Endothelial cell of umbilical vein (primary cell): Measurements from ENCODE around the gene SIGLEC10. TPM values are rescaled to one million over a fixed set of nuclear protein-coding genes. Genes with fewer than 3 reads are reported as not detected.

Source experiments
- Bru-seq: library from RNA; stranded (reverse); fragments of 400-500 nt; gene quantifications from one replicate; lab custom pipeline; 2021; lab: Mats Ljungman, UMichigan
- BruChase-seq, 2 experiments: library from RNA; stranded (reverse); fragments of 400-500 nt; gene quantifications; one replicate each; lab custom pipeline; 2021; lab: Mats Ljungman, UMichigan
- BruUV-seq: library from RNA; stranded (reverse); fragments of 400-500 nt; replicated peaks from 2 replicates; lab custom pipeline; 2021; lab: Mats Ljungman, UMichigan
- CTCF ChIA-PET: fragments of 300-600, 350-600 bp; sonication (Branson Sonifier 250); formaldehyde crosslinking; loops from one replicate; lab custom pipeline; 2021; ENCODE audit warnings: antibody characterized with exemption, inconsistent platforms; lab: Charles Lee
- POLR2A ChIA-PET: fragments of 300-600, 350-600 bp; sonication (Branson Sonifier 250); formaldehyde crosslinking; loops from one replicate; lab custom pipeline; 2021; ENCODE audit warnings: antibody characterized with exemption, inconsistent platforms; lab: Charles Lee
- DNase-seq: peaks from one replicate; pipeline ENCODE4 v3.0.0-alpha.2; 2011; ENCODE audit warnings: low read depth, low spot score
- FAIRE-seq: peaks from 2 replicates; lab custom pipeline; 2011; peaks lifted over from hg19 to GRCh38; lab: Jason Lieb, UNC
- H2AFZ ChIP-seq: 2 replicates; pipeline ENCODE4 v1.6.0; 2012; ENCODE audit warnings: low read depth, low read length, control low read depth, inconsistent platforms
- H3K27ac ChIP-seq: 2 replicates; pipeline ENCODE4 v1.5.1; 2011; ENCODE audit warnings: low read depth, mild to moderate bottlenecking, control low read depth, low read length, moderate library complexity; ENCODE audit not compliant: insufficient read depth
- H3K27me3 ChIP-seq, 2 experiments: 2 replicates each; pipeline versions ENCODE4 v1.6.0 to v1.6.1; 2011; ENCODE audit warnings: low read length in 2 of 2, mixed read lengths in 1 of 2; ENCODE audit not compliant: control insufficient read depth in 2 of 2, insufficient read depth in 2 of 2
- H3K36me3 ChIP-seq, 2 experiments: 2 replicates in 1 of 2; 3 replicates in 1 of 2; pipeline ENCODE4 v1.5.1; 2011; ENCODE audit warnings: low read length in 2 of 2, mild to moderate bottlenecking in 1 of 2, moderate library complexity in 1 of 2; ENCODE audit not compliant: control insufficient read depth in 2 of 2, insufficient read depth in 2 of 2; ENCODE audit errors: extremely low read depth in 1 of 2
- H3K4me1 ChIP-seq: 3 replicates; pipeline ENCODE4 v1.5.1; 2011; ENCODE audit warnings: mild to moderate bottlenecking, low read length; ENCODE audit not compliant: control insufficient read depth, insufficient read depth; ENCODE audit errors: extremely low read depth
- H3K4me2 ChIP-seq: 2 replicates; pipeline ENCODE4 v1.6.1; 2011; ENCODE audit warnings: low read length, control low read depth, mixed read lengths; ENCODE audit not compliant: insufficient read depth
- H3K4me3 ChIP-seq, 3 experiments: fragments of 200-600 bp in 1 of 3; sonication (generic), shearing (Covaris generic) in 1 of 3; replicated peaks in 1 of 3; 2 replicates each; pipeline ENCODE4 v1.5.1; 2011 to 2016; ENCODE audit warnings: control low read depth in 3 of 3, low read length in 3 of 3, mild to moderate bottlenecking in 2 of 3, inconsistent platforms in 1 of 3, low read depth in 1 of 3, moderate library complexity in 1 of 3; ENCODE audit not compliant: insufficient read depth in 1 of 3
- H3K79me2 ChIP-seq: 2 replicates; pipeline ENCODE4 v1.6.0; 2012; ENCODE audit warnings: low read length, inconsistent platforms; ENCODE audit not compliant: control insufficient read depth, insufficient read depth
- H3K9ac ChIP-seq: replicated peaks from 2 replicates; pipeline ENCODE3; 2011; ENCODE audit warnings: low read length, control low read depth; ENCODE audit not compliant: insufficient read depth; ENCODE audit errors: extremely low read depth
- H3K9me1 ChIP-seq: replicated peaks from 3 replicates; pipeline ENCODE4 v1.6.0; 2011; ENCODE audit warnings: mild to moderate bottlenecking, low read length; ENCODE audit not compliant: control insufficient read depth, insufficient read depth; ENCODE audit errors: extremely low read depth
- H3K9me3 ChIP-seq: replicated peaks from 2 replicates; pipeline ENCODE4 v1.5.1; 2012; ENCODE audit warnings: low read length, inconsistent platforms; ENCODE audit not compliant: control insufficient read depth, insufficient read depth
- H4K20me1 ChIP-seq: replicated peaks from 2 replicates; pipeline ENCODE3; 2011; ENCODE audit warnings: mild to moderate bottlenecking, low read length; ENCODE audit not compliant: control insufficient read depth, insufficient read depth; ENCODE audit errors: extremely low read depth
- CTCF ChIP-seq, 2 donors: IDR thresholded peaks; 1 replicate in 1 of 2; 2 replicates in 1 of 2; pipeline ENCODE4 v1.5.1; 2011; ENCODE audit warnings: low read length in 2 of 2, mild to moderate bottlenecking in 2 of 2, moderate library complexity in 2 of 2, control low read depth in 1 of 2, inconsistent platforms in 1 of 2, low read depth in 1 of 2; ENCODE audit not compliant: insufficient read depth in 1 of 2; ENCODE audit errors: extremely low read depth in 1 of 2
- EZH2 ChIP-seq: IDR thresholded peaks from 2 replicates; pipeline ENCODE4 v1.6.1; 2012; ENCODE audit warnings: borderline replicate concordance, low read depth, mild to moderate bottlenecking, moderate library complexity, low read length, inconsistent platforms; ENCODE audit not compliant: severe bottlenecking
- FOS ChIP-seq: IDR thresholded peaks from 2 replicates; pipeline ENCODE4 v1.6.1; 2011; ENCODE audit warnings: mild to moderate bottlenecking, low read length, moderate library complexity, borderline replicate concordance; ENCODE audit not compliant: insufficient read depth
- GATA2 ChIP-seq: IDR thresholded peaks from 2 replicates; pipeline ENCODE4 v1.7.0; 2011; ENCODE audit warnings: low read depth, mild to moderate bottlenecking, moderate library complexity, mixed read lengths, low read length; ENCODE audit not compliant: insufficient read length, insufficient read depth
- JUN ChIP-seq: IDR thresholded peaks from 2 replicates; pipeline ENCODE4 v1.6.1; 2011; ENCODE audit warnings: borderline replicate concordance, low read depth; ENCODE audit not compliant: insufficient read length, insufficient read depth
- MAX ChIP-seq: IDR thresholded peaks from 2 replicates; pipeline ENCODE4 v1.6.1; 2011; ENCODE audit not compliant: insufficient read depth, insufficient read length
- MYC ChIP-seq: IDR thresholded peaks from one replicate; pipeline ENCODE4 v1.6.1; 2011; ENCODE audit warnings: mild to moderate bottlenecking, low read depth, low read length
- POLR2A ChIP-seq: IDR thresholded peaks from 2 replicates; pipeline ENCODE4 v1.6.1; 2012; ENCODE audit warnings: low read depth, mild to moderate bottlenecking, control low read depth, low read length
- POLR2AphosphoS5 ChIP-seq: IDR thresholded peaks from 2 replicates; pipeline ENCODE4 v1.6.1; 2012; ENCODE audit warnings: low read depth, mild to moderate bottlenecking, control low read depth, low read length, moderate library complexity; ENCODE audit not compliant: insufficient read depth
- dilution Hi-C: fragments of 300-500 bp; cut with MboI; formaldehyde crosslinking; loops from one replicate; pipeline ENCODE4 v1.15.0; 2019; ENCODE audit warnings: low sequenced_read_pairs; ENCODE audit not compliant: extremely low pct_ligation_motif_present
- intact Hi-C: fragments of 100-400 bp; cut with micrococcal nuclease; formaldehyde crosslinking; loops from one replicate; pipeline ENCODE4 v1.10.0; 2022
- long read RNA-seq: library from polyadenylated mRNA; stranded (forward); transcript quantifications from one replicate; pipeline ENCODE4 v2.0.0, GENCODE V29; 2021
- polyA minus RNA-seq, 3 experiments: library from RNA; depleted of rRNA, polyadenylated mRNA; stranded (reverse); fragments of >200 nt; gene quantifications; 1 replicate in 1 of 3; 2 replicates in 2 of 3; pipeline ENCODE4 v1.2.3, GENCODE V29; 2011
- polyA plus RNA-seq, 4 experiments: library from polyadenylated mRNA; depleted of rRNA in 3 of 4; stranded (reverse) in 3 of 4; unstranded in 1 of 4; fragments of >200 nt; gene quantifications; 2 replicates each; pipeline versions ENCODE4 v1.2.1 to v1.2.3, GENCODE V29; 2011 to 2012; ENCODE audit warnings: missing spikeins in 1 of 4
- total RNA-seq: library from RNA; stranded (reverse); gene quantifications from 2 replicates; pipeline ENCODE4 v1.2.3, GENCODE V29; 2021

Gene SIGLEC10
- total RNA-seq: not detected in 2 replicates
- polyA plus RNA-seq: not detected in 2 replicates
- polyA plus RNA-seq (2011; cell fraction: cytosol; rRNA removed): not detected in 2 replicates
- not detected in 2 replicates for polyA plus RNA-seq (2011; cell fraction: nucleus; rRNA removed)
- not detected in 2 replicates for polyA plus RNA-seq (2012)
- 0.11 TPM in 1 of 2 replicates, not detected in the other for polyA minus RNA-seq
- not detected for polyA minus RNA-seq (2011; cell fraction: cytosol; rRNA and poly(A)+ RNA removed)
- not detected in 2 replicates for polyA minus RNA-seq (2011; cell fraction: nucleus; rRNA and poly(A)+ RNA removed)
- Bru-seq, nascent RNA: not detected
- not detected for BruChase-seq, experiment 1, labeled RNA remaining after a 6-hour chase
- not detected for BruChase-seq, experiment 2, labeled RNA remaining after a 2-hour chase
- long read RNA-seq: 0 reads

- dilution Hi-C loops (no loop called here), intact Hi-C loops (no loop called here)
- Histone ChIP-seq H3K79me2 (no peaks in the 10 kb centered on the region), H3K36me3 (no peaks in the 10 kb centered on the region), H4K20me1 (no peaks in the 10 kb centered on the region), H3K4me2 (no peak within 1 kb of the TSS), H3K9me1 (no peaks in the 10 kb centered on the region), H3K27me3 (no peaks in the 10 kb centered on the region), H3K4me1 (no peaks in the 10 kb centered on the region), H3K27ac (no peak within 1 kb of the TSS), H3K4me3 (no peak within 1 kb of the TSS), H3K9ac (no peak within 1 kb of the TSS), H3K9me3 (no peaks in the 10 kb centered on the region), H2AFZ (no peak within 1 kb of the TSS)
- TF ChIP-seq EZH2: no peak
- TF ChIP-seq FOS: no peak
- TF ChIP-seq JUN: no peak
- TF ChIP-seq CTCF (IDR thresholded peaks at IDR 0.05; ENCODE audit: extremely low read depth in 1 of 2, insufficient read depth in 1 of 2, low read depth in 1 of 2, low read length in 2 of 2): no peak
- TF ChIP-seq POLR2A: no peak
- no peak for TF ChIP-seq GATA2
- TF ChIP-seq MYC: no peak
- TF ChIP-seq POLR2AphosphoS5: no peak
- no peak for TF ChIP-seq MAX
- CTCF ChIA-PET: interaction anchor here (0.9 to 3.1 kb wide), 4 partner anchors 9 to 244 kb away, joined by 3 to 10 read pairs (median 4); partner anchors contain the start of gene NKG7
- POLR2A ChIA-PET: no interaction called here
- no peak for DNase-seq
- BruUV-seq: no TSS peak
- no peak for FAIRE-seq
These were observed at the start of gene SIGLEC10 for GRCh38 chr19:51417107-51417809. TSS of gene SIGLEC10 (minus strand) at chr19:51417642. CDS start at chr19:51417581, 61 bp downstream.
